ENCODE data around the gene CST9. TPM values are rescaled to one million over a fixed set of nuclear protein-coding genes. Genes with fewer than 3 reads are reported as not detected.

The CST9 gene
- total and polyA plus RNA-seq, 5 experiments from 2014 or later, result not detected

DNA sequence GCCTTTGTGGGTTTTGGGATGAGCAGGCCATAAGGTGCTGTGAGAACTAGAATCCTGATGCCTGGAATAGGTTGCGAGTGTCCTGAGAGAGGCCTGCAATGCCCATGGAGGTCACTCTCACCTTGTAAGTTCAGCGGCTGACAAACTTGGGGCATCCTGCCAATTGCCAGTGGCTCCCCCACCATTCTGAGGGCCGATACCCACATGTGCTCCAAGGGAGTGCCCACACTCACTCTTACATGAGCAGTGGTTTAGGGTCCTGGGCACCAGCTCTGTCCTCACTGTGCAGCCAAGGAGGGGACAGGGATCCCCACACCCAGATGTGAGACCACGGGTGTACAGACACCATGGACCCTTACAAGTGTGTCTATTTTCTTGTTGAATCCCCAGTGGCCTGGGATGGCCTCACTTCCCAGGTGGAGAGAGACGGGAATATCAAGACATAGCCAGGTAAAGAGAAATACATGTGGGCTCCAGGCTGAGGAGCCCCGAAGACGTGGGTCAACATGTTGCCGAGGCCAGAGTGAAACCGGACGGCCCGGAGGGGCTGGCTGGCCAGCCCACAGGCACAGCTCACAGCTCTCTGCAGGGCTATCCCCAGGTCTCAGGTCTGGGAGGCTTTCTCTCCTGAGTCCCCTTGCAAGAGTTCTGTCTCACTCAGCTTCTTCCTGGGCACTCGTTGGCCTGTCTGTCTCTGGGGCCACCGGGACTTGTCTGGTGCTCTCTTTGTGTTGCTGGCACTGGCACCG is 2.0 kb upstream of the CST9 start:
- peaks cover 0 to 5% (median 2%) of the 10 kb centered on the region in 4 donors for H3K4me1 Mint-ChIP-seq
- no peak overlapping the region for H3K27ac Mint-ChIP-seq
- ATAC-seq, result no peak
- POLR2A ChIA-PET, result no interaction called here
- no peaks in the 10 kb centered on the region for H3K9me3 Mint-ChIP-seq
- H3K27me3 Mint-ChIP-seq, result peaks cover 0 to 12% (median 5%) of the 10 kb centered on the region in 5 donors
- H3K4me3 Mint-ChIP-seq, result no peak overlapping the region
- DNase-seq, result no peak
- no peaks in the 10 kb centered on the region for H3K36me3 Mint-ChIP-seq

- Mint-ChIP-seq H3K9me3 (no peaks in the 10 kb centered on the region), H3K36me3 (no peaks in the 10 kb centered on the region), H3K4me1 (peaks cover 0 to 5% (median 2%) of the 10 kb centered on the region in 4 donors), H3K4me3 (no peak overlapping the region), H3K27ac (peak overlapping the region in 1 of 10 donors; percentile 80), H3K27me3 (peaks cover 0 to 13% (median 9%) of the 10 kb centered on the region in 5 donors)
- POLR2A ChIA-PET, result no interaction called here
- ATAC-seq, result peak; percentile 68 to 72
- DNase-seq, result peak; percentile 22 to 76 (median 50)
Measured at GRCh38 chr20:23606652-23607049, 934 bp upstream of the CST9 start.

DNA sequence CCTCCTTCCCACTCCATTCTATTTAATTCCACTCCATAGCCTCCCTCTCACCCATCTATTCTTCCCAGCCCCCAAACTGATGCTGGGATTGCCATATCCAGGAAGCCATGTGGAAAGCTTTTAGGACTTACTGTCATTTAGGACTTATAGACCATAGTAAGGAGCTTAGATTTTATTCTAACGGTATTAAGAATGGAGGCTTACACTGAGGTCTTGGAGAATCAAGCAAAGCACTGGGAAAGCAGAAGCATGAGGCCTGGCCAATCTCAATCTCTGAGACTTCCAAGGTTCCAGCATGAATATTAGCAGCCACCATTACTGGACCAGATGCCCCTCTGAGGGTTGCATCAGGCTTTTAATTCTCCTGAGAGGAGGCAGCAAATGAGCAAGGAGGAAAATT is 1.4 kb downstream of the CST9 start:
- Mint-ChIP-seq H3K4me3 (no peak overlapping the region), H3K4me1 (peaks cover 0 to 5% (median 2%) of the 10 kb centered on the region in 4 donors), H3K9me3 (no peaks in the 10 kb centered on the region), H3K36me3 (no peaks in the 10 kb centered on the region), H3K27ac (peak overlapping the region in 1 of 10 donors; percentile 12), H3K27me3 (peaks cover 0 to 13% (median 9%) of the 10 kb centered on the region in 5 donors)
- no peak for ATAC-seq
- POLR2A ChIA-PET, result no interaction called here
- no peak for DNase-seq

DNA sequence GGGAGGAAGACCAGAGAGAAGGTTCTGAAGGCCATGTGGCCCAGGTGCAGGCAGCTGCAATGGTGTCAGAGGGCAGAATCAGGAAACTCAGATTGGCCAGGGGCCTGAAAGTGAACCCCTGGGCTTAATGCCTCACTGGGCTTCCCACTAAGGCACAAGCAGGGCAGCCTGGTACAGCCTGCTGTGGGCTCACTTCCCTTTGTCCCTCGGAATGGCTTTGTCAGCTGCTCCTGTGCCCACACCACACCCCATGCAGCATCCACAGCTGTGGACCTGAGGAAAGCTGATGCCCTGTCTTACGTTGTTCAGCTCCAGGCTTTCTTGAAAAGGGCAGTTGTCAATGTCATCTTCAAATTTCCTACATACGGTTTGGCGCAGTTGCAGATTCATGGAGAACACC is 2.4 kb downstream of the CST9 start:
- DNase-seq, result no peak
- POLR2A ChIA-PET, result no interaction called here

DNA sequence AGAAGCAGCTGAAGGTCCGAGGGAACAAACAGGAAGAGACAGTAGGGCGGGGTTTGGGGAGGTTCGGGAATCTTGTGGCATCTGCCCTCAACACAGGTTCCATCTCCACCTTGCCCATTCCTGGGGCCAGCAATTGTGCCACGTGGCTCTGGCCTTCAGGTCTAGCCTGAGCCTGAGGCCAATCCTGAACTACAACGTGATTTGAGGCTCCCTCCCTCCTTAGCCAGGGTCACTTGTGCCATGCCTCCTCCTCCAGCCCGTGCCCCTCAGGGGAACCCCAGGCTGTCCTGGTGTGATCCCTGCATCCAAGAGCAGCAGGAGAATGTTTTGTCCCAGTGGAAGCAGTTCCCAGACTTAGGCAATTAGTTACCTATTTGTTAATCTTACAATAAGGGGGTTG is 3.0 kb downstream of the CST9 start:
- POLR2A ChIA-PET, result no interaction called here
- Mint-ChIP-seq H3K27ac (no peak overlapping the region), H3K27me3 (peaks cover 0 to 13% (median 9%) of the 10 kb centered on the region in 5 donors), H3K4me1 (peaks cover 0 to 5% (median 2%) of the 10 kb centered on the region in 4 donors), H3K4me3 (no peak overlapping the region), H3K36me3 (no peaks in the 10 kb centered on the region), H3K9me3 (no peaks in the 10 kb centered on the region)
- no peak for DNase-seq
- ATAC-seq, result no peak

More for the DNA sequence above, 2.4 kb downstream of the CST9 start:
- ATAC-seq, result no peak
- no peak overlapping the region for H3K27ac Mint-ChIP-seq
- H3K9me3 Mint-ChIP-seq, result no peaks in the 10 kb centered on the region
- H3K27me3 Mint-ChIP-seq, result peaks cover 0 to 13% (median 9%) of the 10 kb centered on the region in 5 donors
- H3K4me1 Mint-ChIP-seq, result peaks cover 0 to 5% (median 2%) of the 10 kb centered on the region in 4 donors
- H3K36me3 Mint-ChIP-seq, result no peaks in the 10 kb centered on the region
- no peak overlapping the region for H3K4me3 Mint-ChIP-seq

GRCh38 chr20:23602241-23602640 is 3.5 kb downstream of the CST9 start:
- POLR2A ChIA-PET, result no interaction called here
- Mint-ChIP-seq H3K9me3 (no peaks in the 10 kb centered on the region), H3K27ac (no peak overlapping the region), H3K4me1 (peaks cover 0 to 5% (median 2%) of the 10 kb centered on the region in 4 donors), H3K27me3 (peaks cover 0 to 12% (median 9%) of the 10 kb centered on the region in 5 donors), H3K36me3 (no peaks in the 10 kb centered on the region), H3K4me3 (no peak overlapping the region)
- ATAC-seq, result no peak
- no peak for DNase-seq

- peaks cover 0 to 12% (median 9%) of the 10 kb centered on the region in 5 donors for H3K27me3 Mint-ChIP-seq
- ATAC-seq (no peak), DNase-seq (no peak)
- H3K4me1 Mint-ChIP-seq, result peaks cover 0 to 2% (median under 1%) of the 10 kb centered on the region in 4 donors
- H3K27ac Mint-ChIP-seq, result no peak overlapping the region
- H3K4me3 Mint-ChIP-seq, result no peak overlapping the region
- no peaks in the 10 kb centered on the region for H3K9me3 Mint-ChIP-seq
- POLR2A ChIA-PET, result no interaction called here
- no peaks in the 10 kb centered on the region for H3K36me3 Mint-ChIP-seq
Measured at GRCh38 chr20:23601715-23602114, 4.0 kb downstream of the CST9 start.

DNA sequence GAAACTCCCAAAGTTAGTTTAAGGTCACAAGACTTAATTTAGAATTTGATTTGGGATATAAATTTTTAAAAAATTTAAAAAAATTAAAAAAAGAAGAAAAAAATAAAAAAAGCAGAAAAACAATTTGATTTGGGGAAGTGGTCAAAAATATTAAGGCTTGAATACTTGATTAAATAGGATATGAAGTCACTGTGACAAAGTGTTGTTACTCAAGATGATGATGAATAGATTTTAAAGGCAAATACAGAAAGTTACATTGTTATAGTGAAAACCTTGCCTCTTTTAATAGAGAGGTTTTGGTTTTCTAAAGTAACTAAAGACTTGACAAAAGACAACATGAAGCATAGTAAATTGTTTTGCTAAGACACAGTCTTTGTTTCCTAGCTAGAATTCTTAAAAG is 7.2 kb downstream of the CST9 start:
- Mint-ChIP-seq H3K27me3 (peaks cover 0 to 9% (median 0%) of the 10 kb centered on the region in 5 donors), H3K36me3 (no peaks in the 10 kb centered on the region), H3K27ac (no peak overlapping the region), H3K4me3 (no peak overlapping the region), H3K4me1 (no peaks in the 10 kb centered on the region), H3K9me3 (peaks cover 0 to 3% (median 0%) of the 10 kb centered on the region in 9 donors)
- POLR2A ChIA-PET, result no interaction called here
- DNase-seq (no peak), ATAC-seq (no peak)

- Mint-ChIP-seq H3K4me3 (no peak overlapping the region), H3K27me3 (no peaks in the 10 kb centered on the region), H3K9me3 (peaks cover 0 to 3% (median 0%) of the 10 kb centered on the region in 9 donors), H3K36me3 (no peaks in the 10 kb centered on the region), H3K27ac (no peak overlapping the region), H3K4me1 (no peaks in the 10 kb centered on the region)
- POLR2A ChIA-PET, result no interaction called here
- ATAC-seq (no peak), DNase-seq (no peak)
Measured at GRCh38 chr20:23596579-23597250, 9.0 kb downstream of the CST9 start.

- no peak for DNase-seq
- H3K27ac Mint-ChIP-seq, result no peak overlapping the region
- H3K4me1 Mint-ChIP-seq, result no peaks in the 10 kb centered on the region
- ATAC-seq, result no peak
- no peaks in the 10 kb centered on the region for H3K36me3 Mint-ChIP-seq
- no peaks in the 10 kb centered on the region for H3K27me3 Mint-ChIP-seq
- peaks cover 0 to 3% (median 0%) of the 10 kb centered on the region in 9 donors for H3K9me3 Mint-ChIP-seq
- POLR2A ChIA-PET, result no interaction called here
- H3K4me3 Mint-ChIP-seq, result no peak overlapping the region
Measured at GRCh38 chr20:23595941-23596340, 9.8 kb downstream of the CST9 start.

DNA sequence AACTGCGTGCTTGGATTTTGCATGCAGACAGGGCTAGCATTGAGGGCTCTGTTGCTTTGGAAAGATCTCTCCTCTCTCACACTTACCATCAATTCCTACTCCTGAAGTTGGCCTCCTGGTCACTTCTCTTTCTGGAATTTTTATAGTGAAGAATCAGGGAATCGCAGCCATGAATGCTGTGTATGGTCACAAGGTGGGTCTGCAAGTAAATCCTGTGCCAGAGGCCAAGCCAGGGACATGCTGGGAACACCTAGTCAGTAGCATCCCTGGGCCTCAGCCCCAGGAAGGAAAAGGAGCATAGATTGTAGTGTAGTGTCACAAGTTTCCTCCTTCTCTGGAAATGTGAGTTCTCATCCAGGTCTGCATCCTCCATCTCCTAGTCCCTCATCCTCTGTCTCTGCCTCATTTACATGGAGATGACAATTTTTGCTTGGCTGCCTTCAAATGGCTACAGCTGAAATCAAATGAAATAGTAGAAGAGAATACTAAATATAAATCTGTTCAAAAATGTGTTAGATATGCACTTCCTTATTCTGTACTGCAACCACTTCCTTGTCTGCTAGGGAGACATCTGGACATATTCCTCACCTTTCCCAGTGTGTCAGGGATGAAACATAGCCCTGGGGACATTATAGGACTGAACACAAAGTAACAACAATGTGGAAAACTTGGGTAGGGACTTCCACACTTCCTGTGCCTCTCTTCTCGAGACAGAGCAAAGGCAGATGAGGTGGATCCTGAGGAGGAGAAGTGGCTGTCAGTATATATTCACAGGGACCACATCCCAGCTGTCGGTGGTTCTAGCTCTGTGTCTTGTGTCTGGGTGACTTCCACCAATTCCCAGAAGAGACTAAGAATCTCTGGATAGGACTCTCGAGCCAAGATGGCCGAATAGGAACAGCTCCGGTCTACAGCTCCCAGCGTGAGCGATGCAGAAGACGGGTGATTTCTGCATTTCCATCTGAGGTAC is 17.0 kb downstream of the CST9 start:
- no peak for DNase-seq
- no peaks in the 10 kb centered on the region for H3K36me3 Mint-ChIP-seq
- H3K27me3 Mint-ChIP-seq, result peaks cover 8 to 39% (median 21%) of the 10 kb centered on the region in 5 donors
- H3K4me1 Mint-ChIP-seq, result peaks cover 0 to 8% (median under 1%) of the 10 kb centered on the region in 4 donors
- H3K27ac Mint-ChIP-seq, result peak overlapping the region in 4 of 10 donors; percentile 13 to 92 (median 41)
- peaks cover 0 to 6% (median 0%) of the 10 kb centered on the region in 9 donors for H3K9me3 Mint-ChIP-seq
- ATAC-seq, result no peak
- H3K4me3 Mint-ChIP-seq, result peak overlapping the region in 5 of 10 donors; percentile 22 to 75 (median 33)
- POLR2A ChIA-PET, result no interaction called here

GRCh38 chr20:23587631-23588030 is 18.1 kb downstream of the CST9 start:
- peaks cover 10 to 45% (median 25%) of the 10 kb centered on the region in 5 donors for H3K27me3 Mint-ChIP-seq
- no peak overlapping the region for H3K4me3 Mint-ChIP-seq
- DNase-seq, result no peak
- peaks cover 0 to 6% (median 0%) of the 10 kb centered on the region in 9 donors for H3K9me3 Mint-ChIP-seq
- POLR2A ChIA-PET, result no interaction called here
- H3K4me1 Mint-ChIP-seq, result peaks cover 0 to 8% (median 1%) of the 10 kb centered on the region in 4 donors
- H3K27ac Mint-ChIP-seq, result peak overlapping the region in 1 of 10 donors; percentile 89
- ATAC-seq, result no peak
- H3K36me3 Mint-ChIP-seq, result no peaks in the 10 kb centered on the region

Data from naive thymus-derived CD8-positive, alpha-beta T cell (primary cell).